A172 (cell line): ENCODE measurements around the gene DPP10. TPM values are rescaled to one million over a fixed set of nuclear protein-coding genes. Genes with fewer than 3 reads are reported as not detected.

ENCODE experiments used
- DNase-seq: peaks from one replicate; pipeline ENCODE4 v3.0.0-alpha.2; 2015; ENCODE audit warnings: low spot score
- total RNA-seq: library from RNA; depleted of rRNA; stranded (reverse); fragments of >200 nt; shearing (Covaris generic); gene quantifications from 2 replicates; pipeline ENCODE4 v1.2.3, GENCODE V29; 2014

The DPP10 gene
- total RNA-seq, 1 experiment from 2014 or later = not detected

GRCh38 chr2:115129536-115129935 is 687.1 kb downstream of the DPP10 start:
- no peak for DNase-seq

- DNase-seq = no peak
Observed at GRCh38 chr2:115160531-115161080, 718.2 kb downstream of the DPP10 start.

- no peak for DNase-seq
Observed at GRCh38 chr2:115161081-115161770, 718.8 kb downstream of the DPP10 start.

- no peak for DNase-seq
Observed at GRCh38 chr2:115161771-115162493, 719.5 kb downstream of the DPP10 start.

GRCh38 chr2:115162494-115163293 is 720.3 kb downstream of the DPP10 start:
- no peak for DNase-seq

- DNase-seq = no peak
Observed at GRCh38 chr2:115163572-115163971, 721.1 kb downstream of the DPP10 start.

- peak; percentile 35 for DNase-seq
Observed at GRCh38 chr2:115165529-115166109, 723.2 kb downstream of the DPP10 start.

- DNase-seq = no peak
Observed at GRCh38 chr2:115168457-115168856, 726.0 kb downstream of the DPP10 start.

- no peak for DNase-seq
Observed at GRCh38 chr2:115169814-115170213, 727.4 kb downstream of the DPP10 start.

- DNase-seq = no peak
Observed at GRCh38 chr2:115171751-115172150, 729.3 kb downstream of the DPP10 start.

GRCh38 chr2:115174651-115175050 is 732.2 kb downstream of the DPP10 start:
- no peak for DNase-seq

GRCh38 chr2:115183144-115183543 is 740.7 kb downstream of the DPP10 start:
- DNase-seq = no peak

GRCh38 chr2:115190459-115190858 is 748.0 kb downstream of the DPP10 start:
- DNase-seq = no peak

- DNase-seq = no peak
Observed at GRCh38 chr2:115194623-115195022, 752.2 kb downstream of the DPP10 start.

- no peak for DNase-seq
Observed at GRCh38 chr2:115196587-115196986, 754.1 kb downstream of the DPP10 start.

GRCh38 chr2:115199966-115200365 is 757.5 kb downstream of the DPP10 start:
- no peak for DNase-seq

- no peak for DNase-seq
Observed at GRCh38 chr2:115201386-115201785, 758.9 kb downstream of the DPP10 start.

- DNase-seq = no peak
Observed at GRCh38 chr2:115208493-115209164, 766.2 kb downstream of the DPP10 start.

GRCh38 chr2:115214050-115214449 is 771.6 kb downstream of the DPP10 start:
- no peak for DNase-seq

- DNase-seq = no peak
Observed at GRCh38 chr2:115219296-115219695, 776.9 kb downstream of the DPP10 start.

- DNase-seq = no peak
Observed at GRCh38 chr2:115234186-115234585, 791.7 kb downstream of the DPP10 start.
